ENCODE results near the gene KLHL40. TPM values are rescaled to one million over a fixed set of nuclear protein-coding genes. Genes with fewer than 3 reads are reported as not detected.

The KLHL40 gene
- total RNA-seq, 1 donor from 2014 or later = not detected

DNA sequence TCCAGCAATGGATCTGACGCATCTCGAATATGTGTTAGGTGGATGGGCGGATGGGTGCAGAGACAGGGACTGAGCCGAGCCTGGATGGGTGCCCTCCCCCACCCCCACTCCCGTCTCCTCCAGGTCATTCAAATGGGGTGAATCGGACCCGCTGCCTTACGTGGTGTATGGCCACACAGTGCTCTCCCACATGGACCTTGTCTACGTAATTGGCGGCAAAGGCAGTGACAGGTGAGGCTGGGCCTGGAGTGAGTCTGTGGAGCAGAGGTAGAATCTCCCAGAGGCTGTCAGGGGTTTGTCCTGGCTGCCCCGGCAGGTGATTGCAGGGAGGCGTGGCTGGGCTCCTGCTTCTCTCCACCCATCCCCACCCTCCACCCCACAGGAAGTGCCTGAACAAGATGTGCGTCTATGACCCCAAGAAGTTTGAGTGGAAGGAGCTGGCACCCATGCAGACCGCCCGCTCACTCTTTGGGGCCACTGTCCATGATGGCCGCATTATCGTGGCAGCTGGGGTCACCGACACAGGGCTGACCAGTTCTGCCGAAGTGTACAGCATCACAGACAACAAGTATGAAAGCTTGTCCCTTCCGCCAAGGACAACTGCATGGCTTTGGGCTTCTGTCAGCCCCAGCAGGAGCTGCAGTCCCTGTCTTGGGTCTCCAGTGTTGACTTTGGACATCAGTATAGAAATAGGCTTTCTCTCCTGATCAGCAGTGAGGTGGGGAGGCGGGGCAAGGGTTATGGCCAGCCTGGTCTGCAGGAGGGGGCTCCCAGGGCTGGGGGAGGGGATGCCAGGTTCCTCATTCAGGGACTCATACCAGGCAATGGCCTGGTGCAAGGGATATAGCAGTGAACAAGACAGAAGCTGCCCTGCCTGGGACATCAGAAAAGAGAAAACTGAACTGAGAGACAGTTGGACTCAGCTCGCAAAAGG lies 3.4 kb downstream of the KLHL40 start:
- Mint-ChIP-seq H3K4me1 (ENCODE audit: low read depth, unreplicated experiment) (peaks cover 7% of the 10 kb centered on the region), H3K4me3 (ENCODE audit: unreplicated experiment) (no peak overlapping the region), H3K9me3 (ENCODE audit: unreplicated experiment) (no peaks in the 10 kb centered on the region), H3K27ac (ENCODE audit: unreplicated experiment) (no peak overlapping the region), H3K27me3 (ENCODE audit: low read depth, unreplicated experiment) (peaks cover 36% of the 10 kb centered on the region), H3K36me3 (ENCODE audit: low read depth, unreplicated experiment) (no peaks in the 10 kb centered on the region)
- peaks cover 24% of the 10 kb centered on the region for H3K27me3 ChIP-seq (ENCODE audit: insufficient read depth, low read length)
- H3K4me1 ChIP-seq (ENCODE audit: insufficient read depth, low read length) = peaks cover 6% of the 10 kb centered on the region
- H4K20me1 ChIP-seq (ENCODE audit: insufficient read depth, low read length) = no peaks in the 10 kb centered on the region
- no peak overlapping the region for H3K4me2 ChIP-seq (ENCODE audit: low read length)
- H3K9me3 ChIP-seq (ENCODE audit: insufficient read depth, low read depth, low read length) = peaks cover 4% of the 10 kb centered on the region
- no peak overlapping the region for H3K4me3 ChIP-seq (ENCODE audit: insufficient read depth, low read depth, low read length)
- DNase-seq (ENCODE audit: low read depth) (no peak), FAIRE-seq (no peak)
- no peaks in the 10 kb centered on the region for H3K36me3 ChIP-seq (ENCODE audit: insufficient read depth, low read length)
- no peak overlapping the region for H3K9ac ChIP-seq (ENCODE audit: low read length)
- H2AFZ ChIP-seq (ENCODE audit: low read depth, low read length) = no peak overlapping the region
- no peak overlapping the region for H3K27ac ChIP-seq (ENCODE audit: low read depth, low read length)
- TF ChIP-seq, protein P1, sequence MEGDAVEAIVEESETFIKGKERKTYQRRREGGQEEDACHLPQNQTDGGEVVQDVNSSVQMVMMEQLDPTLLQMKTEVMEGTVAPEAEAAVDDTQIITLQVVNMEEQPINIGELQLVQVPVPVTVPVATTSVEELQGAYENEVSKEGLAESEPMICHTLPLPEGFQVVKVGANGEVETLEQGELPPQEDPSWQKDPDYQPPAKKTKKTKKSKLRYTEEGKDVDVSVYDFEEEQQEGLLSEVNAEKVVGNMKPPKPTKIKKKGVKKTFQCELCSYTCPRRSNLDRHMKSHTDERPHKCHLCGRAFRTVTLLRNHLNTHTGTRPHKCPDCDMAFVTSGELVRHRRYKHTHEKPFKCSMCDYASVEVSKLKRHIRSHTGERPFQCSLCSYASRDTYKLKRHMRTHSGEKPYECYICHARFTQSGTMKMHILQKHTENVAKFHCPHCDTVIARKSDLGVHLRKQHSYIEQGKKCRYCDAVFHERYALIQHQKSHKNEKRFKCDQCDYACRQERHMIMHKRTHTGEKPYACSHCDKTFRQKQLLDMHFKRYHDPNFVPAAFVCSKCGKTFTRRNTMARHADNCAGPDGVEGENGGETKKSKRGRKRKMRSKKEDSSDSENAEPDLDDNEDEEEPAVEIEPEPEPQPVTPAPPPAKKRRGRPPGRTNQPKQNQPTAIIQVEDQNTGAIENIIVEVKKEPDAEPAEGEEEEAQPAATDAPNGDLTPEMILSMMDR (IDR thresholded peaks at IDR 0.05; ENCODE audit: insufficient read depth, low read depth, low read length) = no peak
- no peak for TF ChIP-seq EZH2 (IDR thresholded peaks at IDR 0.05; ENCODE audit: insufficient read depth, low read length)
- no peaks in the 10 kb centered on the region for H3K79me2 ChIP-seq (ENCODE audit: insufficient read depth, low read length)

DNA sequence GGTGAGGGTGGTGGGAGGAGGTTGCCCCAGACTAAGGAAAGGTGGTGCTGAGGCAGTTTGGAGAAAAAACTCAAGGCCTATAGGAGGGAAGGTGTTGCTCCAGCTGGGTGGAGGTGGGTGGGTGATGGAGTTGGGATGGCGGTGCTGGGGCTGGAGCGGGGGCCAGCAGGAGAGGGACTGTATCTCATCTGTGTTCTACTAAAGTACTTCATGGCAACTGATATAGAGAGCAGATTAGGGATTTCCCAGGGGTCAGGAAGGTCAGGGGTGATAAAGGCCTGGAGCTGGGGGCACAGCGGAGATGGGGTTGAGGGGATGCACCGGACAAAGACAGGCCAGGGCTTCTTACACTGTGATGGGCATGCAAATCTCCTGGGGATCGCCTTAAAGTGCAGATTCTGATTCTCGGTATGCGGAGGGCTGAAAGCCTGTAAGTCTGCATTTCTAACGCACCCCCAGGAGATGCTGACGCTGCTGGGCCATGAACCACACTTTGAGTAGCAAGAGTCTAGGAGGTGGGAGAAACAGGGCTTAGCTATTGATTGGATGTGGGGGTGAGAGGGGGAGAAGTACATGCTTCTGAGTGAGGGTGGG lies 4.2 kb downstream of the KLHL40 start:
- no peaks in the 10 kb centered on the region for H4K20me1 ChIP-seq (ENCODE audit: insufficient read depth, low read length)
- H3K36me3 ChIP-seq (ENCODE audit: insufficient read depth, low read length) = no peaks in the 10 kb centered on the region
- no peak overlapping the region for H2AFZ ChIP-seq (ENCODE audit: low read depth, low read length)
- TF ChIP-seq, protein P1 (IDR thresholded peaks at IDR 0.05; ENCODE audit: insufficient read depth, low read depth, low read length) = no peak
- TF ChIP-seq EZH2 (IDR thresholded peaks at IDR 0.05; ENCODE audit: insufficient read depth, low read length) = no peak
- H3K27me3 ChIP-seq (ENCODE audit: insufficient read depth, low read length) = peaks cover 31% of the 10 kb centered on the region
- no peak overlapping the region for H3K4me2 ChIP-seq (ENCODE audit: low read length)
- H3K9me3 Mint-ChIP-seq (ENCODE audit: unreplicated experiment) = no peaks in the 10 kb centered on the region
- no peak overlapping the region for H3K27ac ChIP-seq (ENCODE audit: low read depth, low read length)
- H3K4me3 Mint-ChIP-seq (ENCODE audit: unreplicated experiment) = no peak overlapping the region
- H3K79me2 ChIP-seq (ENCODE audit: insufficient read depth, low read length) = no peaks in the 10 kb centered on the region
- FAIRE-seq = no peak
- no peaks in the 10 kb centered on the region for H3K36me3 Mint-ChIP-seq (ENCODE audit: low read depth, unreplicated experiment)
- H3K9me3 ChIP-seq (ENCODE audit: insufficient read depth, low read depth, low read length) = peaks cover 4% of the 10 kb centered on the region
- DNase-seq (ENCODE audit: low read depth) = no peak
- peaks cover 4% of the 10 kb centered on the region for H3K4me1 Mint-ChIP-seq (ENCODE audit: low read depth, unreplicated experiment)
- H3K9ac ChIP-seq (ENCODE audit: low read length) = no peak overlapping the region
- no peak overlapping the region for H3K4me3 ChIP-seq (ENCODE audit: insufficient read depth, low read depth, low read length)
- peaks cover 3% of the 10 kb centered on the region for H3K4me1 ChIP-seq (ENCODE audit: insufficient read depth, low read length)
- peaks cover 36% of the 10 kb centered on the region for H3K27me3 Mint-ChIP-seq (ENCODE audit: low read depth, unreplicated experiment)
- H3K27ac Mint-ChIP-seq (ENCODE audit: unreplicated experiment) = no peak overlapping the region
